Neural cell (in vitro differentiated cells): ENCODE results near the gene CHRM3. TPM values are rescaled to one million over a fixed set of nuclear protein-coding genes. Genes with fewer than 3 reads are reported as not detected.

Source experiments
- H2AFZ ChIP-seq: fragments of 200-600, 300-800 bp; sonication (generic), shearing (Covaris generic); 2 replicates; pipeline ENCODE4 v1.6.0; 2014; ENCODE audit warnings: low read depth, mild to moderate bottlenecking, antibody characterized with exemption, low read length, moderate library complexity
- H3F3A ChIP-seq: fragments of 200-600 bp; shearing (Covaris generic); 2 replicates; pipeline ENCODE4 v1.6.1; 2016; ENCODE audit warnings: mild to moderate bottlenecking, moderate library complexity, mixed read lengths, antibody characterized with exemption, low read length; ENCODE audit not compliant: insufficient read depth, poor library complexity, severe bottlenecking
- H3K27ac ChIP-seq: fragments of 200-600, 300-800 bp; sonication (generic), shearing (Covaris generic); 2 replicates; pipeline ENCODE4 v1.5.1; 2014; ENCODE audit warnings: mild to moderate bottlenecking, low read length, moderate library complexity
- H3K27me3 ChIP-seq: fragments of 300-800, 200-600 bp; sonication (generic), shearing (Covaris generic); 2 replicates; pipeline ENCODE4 v1.6.0; 2014; ENCODE audit warnings: mild to moderate bottlenecking, low read depth, low read length, moderate library complexity; ENCODE audit not compliant: insufficient read depth
- H3K36me3 ChIP-seq: fragments of 300-800, 200-600 bp; sonication (generic), shearing (Covaris generic); 2 replicates; pipeline ENCODE4 v1.5.1; 2014; ENCODE audit warnings: mild to moderate bottlenecking, antibody characterized with exemption, low read length, moderate library complexity; ENCODE audit not compliant: insufficient read depth
- H3K4me2 ChIP-seq: fragments of 300-800, 200-600 bp; sonication (generic), shearing (Covaris generic); 2 replicates; pipeline ENCODE4 v1.6.0; 2014; ENCODE audit warnings: mild to moderate bottlenecking, low read length
- H3K4me3 ChIP-seq: fragments of 300-800, 200-600 bp; sonication (generic), shearing (Covaris generic); 2 replicates; pipeline ENCODE4 v1.5.1; 2014; ENCODE audit warnings: mild to moderate bottlenecking, low read length, moderate library complexity
- H3K79me2 ChIP-seq: fragments of 200-600 bp; shearing (Covaris generic); replicated peaks from 2 replicates; pipeline ENCODE4 v1.6.0; 2014; ENCODE audit warnings: mild to moderate bottlenecking, low read length, moderate library complexity; ENCODE audit not compliant: insufficient read depth
- H3K9ac ChIP-seq: fragments of 300-800, 200-600 bp; sonication (generic), shearing (Covaris generic); 2 replicates; pipeline ENCODE4 v1.6.1; 2016; ENCODE audit warnings: mild to moderate bottlenecking, low read length, mixed read lengths
- H3K9me2 ChIP-seq: fragments of 200-600 bp; shearing (Covaris generic); 2 replicates; pipeline ENCODE4 v1.6.1; 2016; ENCODE audit warnings: mild to moderate bottlenecking, low read length, mixed read lengths; ENCODE audit not compliant: insufficient read depth
- H3K9me3 ChIP-seq: fragments of 200-600, 300-800 bp; sonication (generic), shearing (Covaris generic); 2 replicates; pipeline ENCODE4 v1.6.1; 2016; ENCODE audit warnings: mild to moderate bottlenecking, mixed run types, low read length, moderate library complexity, mixed read lengths
- H4K20me1 ChIP-seq: fragments of 200-600 bp; shearing (Covaris generic); 2 replicates; pipeline ENCODE4 v1.6.1; 2016; ENCODE audit warnings: mild to moderate bottlenecking, mixed run types; ENCODE audit not compliant: insufficient read depth
- CTCF ChIP-seq: fragments of 450-650 bp; IDR thresholded peaks from 2 replicates; pipeline ENCODE4 v1.5.1; 2014; ENCODE audit warnings: antibody characterized with exemption, mild to moderate bottlenecking, moderate library complexity; ENCODE audit not compliant: poor library complexity, severe bottlenecking
- EP300 ChIP-seq: fragments of 450-650 bp; conservative IDR thresholded peaks from 2 replicates; pipeline ENCODE4 v1.6.1; 2014; ENCODE audit warnings: antibody characterized with exemption, mild to moderate bottlenecking, moderate library complexity; ENCODE audit not compliant: poor library complexity, severe bottlenecking
- EZH2 ChIP-seq: fragments of 200-600, 300-800 bp; shearing (Covaris generic), sonication (generic); IDR thresholded peaks from 2 replicates; pipeline ENCODE4 v1.6.1; 2014; ENCODE audit warnings: antibody characterized with exemption, low read length, borderline replicate concordance, mild to moderate bottlenecking; ENCODE audit not compliant: insufficient read depth, poor library complexity, severe bottlenecking
- MXI1 ChIP-seq: fragments of 450-650 bp; conservative IDR thresholded peaks from 2 replicates; pipeline ENCODE4 v1.6.1; 2014; ENCODE audit warnings: antibody characterized with exemption, mild to moderate bottlenecking; ENCODE audit not compliant: poor library complexity, severe bottlenecking
- POLR2AphosphoS5 ChIP-seq: IDR thresholded peaks from 2 replicates; pipeline ENCODE4 v1.6.1; 2012
- RAD21 ChIP-seq: fragments of 450-650 bp; conservative IDR thresholded peaks from 2 replicates; pipeline ENCODE4 v1.6.1; 2014; ENCODE audit warnings: antibody characterized with exemption, mild to moderate bottlenecking, moderate library complexity
- REST ChIP-seq: IDR thresholded peaks from 2 replicates; pipeline ENCODE4 v1.6.1; 2012; ENCODE audit warnings: borderline replicate concordance
- SMC3 ChIP-seq: fragments of 450-650 bp; conservative IDR thresholded peaks from 2 replicates; pipeline ENCODE4 v1.6.1; 2014; ENCODE audit warnings: antibody characterized with exemption, mild to moderate bottlenecking, moderate library complexity; ENCODE audit not compliant: poor library complexity
- TAF1 ChIP-seq: IDR thresholded peaks from 2 replicates; pipeline ENCODE4 v1.6.1; 2012; ENCODE audit warnings: low read depth
- polyA plus RNA-seq: library from polyadenylated mRNA; depleted of rRNA; stranded (reverse); fragments of >200 nt; gene quantifications from 2 replicates; pipeline ENCODE4 v1.2.3, GENCODE V29; 2014

The CHRM3 gene
- polyA plus RNA-seq, 1 donor from 2014 or later, result 0.16 TPM

GRCh38 chr1:239347776-239348175 is 38.6 kb upstream of the CHRM3 start:
- Histone ChIP-seq H3K79me2 (no peaks in the 10 kb centered on the region), H4K20me1 (no peaks in the 10 kb centered on the region), H2AFZ (no peak overlapping the region), H3K9me2 (no peaks in the 10 kb centered on the region), H3K27me3 (no peaks in the 10 kb centered on the region), H3F3A (no peaks in the 10 kb centered on the region), H3K4me2 (no peak overlapping the region), H3K9ac (no peak overlapping the region), H3K4me3 (no peak overlapping the region), H3K9me3 (no peaks in the 10 kb centered on the region), H3K36me3 (no peaks in the 10 kb centered on the region), H3K27ac (no peak overlapping the region)
- TF ChIP-seq REST, result no peak
- no peak for TF ChIP-seq POLR2AphosphoS5

- TF ChIP-seq POLR2AphosphoS5 (no peak), RAD21 (no peak)
- H3K27me3 ChIP-seq, result no peaks in the 10 kb centered on the region
- no peaks in the 10 kb centered on the region for H3F3A ChIP-seq
- no peak overlapping the region for H2AFZ ChIP-seq
- H3K9me2 ChIP-seq, result no peaks in the 10 kb centered on the region
- no peaks in the 10 kb centered on the region for H3K79me2 ChIP-seq
- H4K20me1 ChIP-seq, result no peaks in the 10 kb centered on the region
- H3K36me3 ChIP-seq, result no peaks in the 10 kb centered on the region
- H3K9me3 ChIP-seq, result no peaks in the 10 kb centered on the region
- no peak overlapping the region for H3K4me3 ChIP-seq
- no peak overlapping the region for H3K27ac ChIP-seq
- no peak overlapping the region for H3K9ac ChIP-seq
- H3K4me2 ChIP-seq, result no peak overlapping the region
These were observed 37.6 kb upstream of the CHRM3 start for GRCh38 chr1:239348635-239349353.

- Histone ChIP-seq H3K9me3 (no peaks in the 10 kb centered on the region), H3K4me3 (no peak overlapping the region), H3K9me2 (no peaks in the 10 kb centered on the region), H4K20me1 (no peaks in the 10 kb centered on the region), H3K4me2 (no peak overlapping the region), H3K9ac (no peak overlapping the region), H3F3A (no peaks in the 10 kb centered on the region), H3K36me3 (no peaks in the 10 kb centered on the region), H3K27me3 (no peaks in the 10 kb centered on the region), H3K27ac (no peak overlapping the region), H3K79me2 (no peaks in the 10 kb centered on the region), H2AFZ (no peak overlapping the region)
- TF ChIP-seq EP300, result no peak
- no peak for TF ChIP-seq MXI1
- TF ChIP-seq CTCF, result no peak
- no peak for TF ChIP-seq TAF1
- no peak for TF ChIP-seq EZH2
- TF ChIP-seq REST, result no peak
- TF ChIP-seq POLR2AphosphoS5, result no peak
- no peak for TF ChIP-seq RAD21
- no peak for TF ChIP-seq SMC3
These were observed 36.7 kb upstream of the CHRM3 start for GRCh38 chr1:239349699-239350098.
